ENCODE data around the gene C5orf46. TPM values are rescaled to one million over a fixed set of nuclear protein-coding genes. Genes with fewer than 3 reads are reported as not detected.

Gene C5orf46
- total and polyA plus RNA-seq, 9 of the 15 experiments (the other 6 are each of a cell fraction or from before 2014, with no cell fraction given): not detected

GRCh38 chr5:147912011-147912410 lies 5.7 kb upstream of the C5orf46 start:
- FAIRE-seq (no peak), DNase-seq (ENCODE audit: extremely low read depth in 1 of 4, low spot score in 3 of 4) (no peak), ATAC-seq (no peak)
- Histone ChIP-seq H3K4me1 (replicated peaks in 1 of 2; ENCODE audit: control insufficient read depth in 2 of 2, insufficient read depth in 2 of 2, low read length in 2 of 2) (no peaks in the 10 kb centered on the region), H3K9me1 (ENCODE audit: control insufficient read depth, insufficient read depth, low read length) (no peaks in the 10 kb centered on the region), H3K4me3 (no peak overlapping the region), H3K9me3 (replicated peaks; ENCODE audit: control insufficient read depth, insufficient read depth, low read depth, low read length) (no peaks in the 10 kb centered on the region), H3K27me3 (ENCODE audit: control insufficient read depth in 2 of 2, insufficient read depth in 2 of 2, low read length in 2 of 2) (no peaks in the 10 kb centered on the region), H3K9ac (ENCODE audit: insufficient read depth in 1 of 2, low read depth in 2 of 2, low read length in 2 of 2) (no peak overlapping the region), H4K20me1 (replicated peaks; ENCODE audit: control insufficient read depth, insufficient read depth, low read length) (no peaks in the 10 kb centered on the region), H3K4me2 (ENCODE audit: insufficient read depth, low read length) (no peak overlapping the region), H3K27ac (ENCODE audit: extremely low read depth, low read depth, low read length) (no peak overlapping the region), H2AFZ (ENCODE audit: low read depth, low read length) (no peak overlapping the region), H3K79me2 (ENCODE audit: control insufficient read depth, insufficient read depth, low read length) (no peaks in the 10 kb centered on the region), H3K36me3 (ENCODE audit: control insufficient read depth, insufficient read depth, low read length) (no peaks in the 10 kb centered on the region)
- ChIA-PET POLR2A (no interaction called here), CTCF (ENCODE audit: low intra/inter-chr PET ratio) (no interaction called here)
- no TSS peak for BruUV-seq (replicated peaks)
- in situ Hi-C loops (cut with MboI): no loop called here
- no peak for TF ChIP-seq USF2 (CRISPR knock-in tag; IDR thresholded peaks at IDR 0.05)
- TF ChIP-seq ARID1B (IDR thresholded peaks at IDR 0.05): no peak
- no peak for TF ChIP-seq MECOM (CRISPR knock-in tag; IDR thresholded peaks at IDR 0.05)
- no peak for TF ChIP-seq SIRT6 (IDR thresholded peaks at IDR 0.05; ENCODE audit: low read depth, low read length)
- TF ChIP-seq CREM (IDR thresholded peaks at IDR 0.05; ENCODE audit: low read depth): no peak
- no peak for TF ChIP-seq CTCF (IDR thresholded peaks at IDR 0.05 in 2 of 3, conservative IDR thresholded peaks at IDR 0.05 in 1 of 3; ENCODE audit: insufficient read depth in 2 of 3, low read depth in 1 of 3, low read length in 3 of 3)
- no peak for TF ChIP-seq RUNX1 (IDR thresholded peaks at IDR 0.05; ENCODE audit: low read depth)
- WGBS (ENCODE audit: insufficient coverage, low coverage, missing lambda C conversion rate): 0% methylated on average over 1 of the region's 1 CpG
- intact Hi-C loops (cut with micrococcal nuclease): no loop called here
